ENCODE measurements around the gene SLC12A5.
"Not testable (repeated sequence)": the region's sequence is repeated elsewhere in the genome, so short reads cannot be mapped to it uniquely, and the experiment has no call there.

SLC12A5 gene

DNA sequence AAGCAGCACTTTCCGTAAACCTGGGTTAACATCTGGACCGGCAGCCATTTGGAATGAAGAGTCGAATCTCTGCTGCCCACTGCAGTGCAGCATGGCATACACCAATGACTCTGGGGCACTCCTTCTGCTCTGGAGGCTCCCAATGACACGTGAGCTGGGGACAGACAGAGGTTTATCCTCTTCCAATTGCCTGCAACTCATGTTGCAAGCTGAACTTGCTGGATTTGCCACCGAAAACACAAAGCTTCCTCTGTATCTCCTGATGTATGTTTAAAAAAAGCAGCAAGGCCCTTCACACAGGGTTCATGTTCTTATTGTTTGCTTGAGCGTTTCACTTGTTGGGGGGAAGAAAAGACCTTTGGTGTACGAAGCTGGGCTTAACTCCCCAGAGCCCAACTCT, 49.9 kb downstream of the SLC12A5 start:
- DNase-seq (ENCODE audit: low read depth), result no peak

DNA sequence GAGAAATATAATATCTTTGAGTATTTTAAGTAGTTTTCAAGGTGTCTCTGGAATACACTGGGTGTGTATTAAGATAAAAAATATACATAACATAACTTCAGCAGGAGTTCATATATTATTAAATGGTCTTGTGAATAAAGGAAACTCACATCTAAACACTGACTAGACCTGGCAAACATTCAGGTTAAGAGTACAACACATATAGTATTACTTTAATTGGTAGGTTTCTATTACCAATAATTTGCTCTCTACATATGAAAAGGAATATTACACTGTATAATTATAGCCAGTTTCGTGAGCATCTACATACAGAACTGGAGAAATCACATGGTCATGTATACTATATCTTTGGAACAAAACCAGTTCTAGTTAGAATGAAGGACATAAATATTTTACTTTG, 52.1 kb downstream of the SLC12A5 start:
- no peak for DNase-seq (ENCODE audit: low read depth)

DNA sequence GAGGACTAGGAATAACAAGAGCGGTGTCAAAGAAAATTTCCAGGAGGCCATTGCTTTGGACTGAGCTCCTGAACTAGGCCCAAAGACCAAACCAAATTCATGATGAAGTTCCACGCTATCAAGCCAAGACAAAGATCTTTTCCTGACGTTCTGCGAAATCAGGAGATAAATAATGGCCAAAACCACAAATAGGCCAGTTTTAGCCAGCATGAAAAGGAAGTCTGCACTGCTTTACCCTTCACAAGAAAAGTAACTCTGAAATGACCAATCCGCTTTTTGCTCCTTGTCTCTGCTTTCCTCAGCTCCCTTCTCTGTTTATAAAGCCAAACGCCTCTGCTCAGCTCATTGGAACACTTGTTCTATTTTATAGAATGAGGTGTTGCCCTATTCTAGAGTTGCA, 54.1 kb downstream of the SLC12A5 start:
- DNase-seq (ENCODE audit: low read depth), result no peak

- no peak for DNase-seq (ENCODE audit: low read depth)
These were observed 54.6 kb downstream of the SLC12A5 start for GRCh38 chr20:46083531-46084061.

GRCh38 chr20:46084805-46085178, 55.8 kb downstream of the SLC12A5 start:
- DNase-seq (ENCODE audit: low read depth), result no peak

DNA sequence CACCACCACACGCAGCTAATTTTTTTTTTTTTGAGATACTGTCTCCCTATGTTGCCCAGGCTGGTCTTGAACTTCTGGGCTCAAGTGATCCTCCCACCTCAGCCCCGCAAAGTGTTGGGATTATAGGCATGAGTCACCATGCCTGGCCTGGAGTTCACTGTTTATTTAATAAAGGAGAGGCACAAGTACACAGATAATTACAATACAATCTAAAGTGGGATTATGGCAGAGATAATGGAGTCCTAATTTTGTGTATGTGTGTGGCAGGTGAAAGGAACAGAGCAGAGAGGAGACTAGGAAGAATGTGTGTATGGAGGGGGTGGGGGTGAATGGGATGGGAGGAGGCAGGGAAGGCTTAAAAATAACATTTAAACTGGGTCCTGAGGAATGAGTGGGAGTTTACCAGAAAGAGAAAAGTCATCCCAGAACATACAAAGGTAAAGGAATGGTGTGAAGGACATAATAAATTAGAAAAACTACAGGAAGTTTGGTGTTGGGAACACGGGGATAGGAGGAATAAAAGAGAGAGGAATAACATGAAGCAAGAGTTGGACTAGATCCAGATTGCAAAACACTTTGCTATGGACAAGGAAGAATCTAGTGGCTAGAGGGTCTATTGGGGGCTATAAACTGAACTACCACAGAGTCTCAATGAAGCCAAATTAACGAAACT, 56.3 kb downstream of the SLC12A5 start:
- DNase-seq (ENCODE audit: low read depth), result no peak

DNA sequence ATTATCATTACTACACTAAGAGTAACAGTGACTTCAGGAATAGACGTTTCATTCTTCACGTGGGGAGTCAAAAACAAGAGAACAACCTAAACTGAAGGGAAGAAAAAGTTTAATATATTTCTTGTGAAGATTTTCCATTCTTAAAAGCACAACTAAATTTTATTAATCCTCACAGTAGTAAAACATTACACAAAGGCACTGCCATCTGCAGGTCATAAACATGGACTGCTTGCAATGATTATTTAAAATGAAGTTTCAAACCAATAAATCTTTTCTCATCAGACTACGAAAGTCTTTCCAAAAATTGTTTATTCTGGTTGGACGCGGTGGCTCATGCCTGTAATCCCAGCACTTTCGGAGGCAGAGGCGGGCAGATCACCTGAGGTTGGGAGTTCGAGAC, 58.1 kb downstream of the SLC12A5 start:
- DNase-seq (ENCODE audit: low read depth), result no peak

DNA sequence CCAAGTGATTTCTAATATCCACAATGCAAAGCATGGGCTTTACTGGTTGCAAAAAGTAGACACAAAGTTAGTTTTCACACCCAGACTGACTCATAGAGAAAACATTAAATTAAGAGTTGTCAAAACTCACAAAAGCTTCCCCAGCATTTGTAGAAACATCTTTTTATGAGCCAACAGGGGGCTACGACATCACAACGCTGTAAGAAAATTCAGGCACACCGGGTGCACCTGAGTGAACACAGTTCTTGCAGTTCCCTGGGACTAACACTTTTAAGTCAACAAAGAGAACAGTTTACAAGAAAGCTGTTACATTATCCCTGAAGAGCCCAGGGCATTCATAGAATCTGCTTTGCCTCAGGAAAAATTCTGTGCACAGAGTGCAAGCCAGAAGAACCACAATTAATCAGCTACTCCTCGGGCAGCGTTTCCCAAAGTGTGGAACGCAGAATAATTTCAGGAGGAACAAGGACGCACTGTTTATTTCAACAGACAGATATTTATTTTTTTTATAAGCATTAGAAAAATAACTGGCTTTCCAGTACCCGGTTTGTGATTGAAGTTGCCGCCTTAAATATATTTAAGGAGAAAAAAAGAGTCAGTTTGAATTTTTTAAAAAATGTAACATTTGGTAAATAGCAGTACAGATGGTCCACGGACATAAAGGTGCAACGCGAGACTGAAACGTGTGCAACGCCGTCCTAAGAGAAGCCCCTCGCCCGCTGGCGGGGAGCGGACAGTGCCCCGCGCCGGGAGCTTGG, 59.6 kb downstream of the SLC12A5 start:
- DNase-seq (ENCODE audit: low read depth), result no peak

DNA sequence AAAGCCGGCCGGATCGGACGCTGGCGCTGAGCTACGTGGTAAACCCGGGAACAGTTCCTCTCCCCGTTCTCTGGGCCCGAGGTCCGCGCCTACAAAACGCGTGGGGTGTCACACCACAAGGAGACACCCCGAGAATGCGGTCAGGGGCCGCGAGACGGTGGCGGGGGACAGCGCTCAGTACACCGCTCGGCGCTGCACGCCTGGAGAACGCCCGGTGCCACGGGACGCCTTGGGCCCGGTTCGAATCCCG, 60.1 kb downstream of the SLC12A5 start:
- DNase-seq (ENCODE audit: low read depth), result no peak

DNA sequence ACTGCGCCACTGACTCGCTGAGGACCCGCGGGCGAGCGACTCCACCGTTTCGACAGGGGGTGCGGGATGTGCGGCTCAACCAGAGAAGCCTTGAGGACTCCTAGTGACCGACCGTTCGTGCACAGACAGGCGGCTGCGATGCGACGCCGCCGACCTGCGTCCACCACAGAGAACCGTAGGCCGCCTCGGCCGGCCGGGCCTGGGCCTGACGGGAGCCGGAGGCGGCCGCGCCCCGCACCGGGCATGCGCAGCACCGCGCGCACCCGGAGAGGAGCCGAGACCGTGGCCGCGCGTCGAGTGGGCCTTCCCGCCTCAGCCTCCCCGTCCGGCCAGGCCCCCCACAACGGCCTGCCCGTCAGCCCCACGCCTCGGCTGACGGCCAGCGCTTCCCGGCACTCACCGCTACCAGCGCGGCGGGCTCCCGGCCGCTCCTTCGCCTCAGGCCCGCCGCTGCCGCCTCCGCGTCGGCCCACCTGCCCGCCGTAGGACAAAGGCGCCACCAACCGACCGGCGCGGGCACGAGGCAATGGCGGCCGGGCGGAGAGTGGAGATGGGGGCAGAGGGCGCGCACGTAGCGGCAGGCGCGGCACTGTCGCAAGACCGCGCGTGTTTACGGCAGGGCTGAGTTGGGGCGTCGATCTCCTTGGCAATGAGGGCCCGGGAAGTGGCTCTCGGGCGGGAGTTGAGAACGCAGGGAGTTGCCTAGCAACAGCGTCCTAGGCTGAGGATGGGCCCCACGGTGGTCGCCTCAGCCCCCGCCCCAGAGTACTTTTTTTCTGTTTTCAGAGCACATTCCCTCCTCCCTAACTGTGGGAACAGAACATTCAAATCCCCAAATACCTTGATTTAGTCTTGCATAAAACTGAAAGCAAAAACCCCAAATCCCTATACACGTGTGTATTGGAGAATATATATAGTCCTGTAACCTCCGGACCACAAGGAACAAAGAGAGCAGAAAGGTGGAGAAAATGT, 60.7 kb downstream of the SLC12A5 start, which contains the start of gene NCOA5:
TSS of gene NCOA5 (minus strand) at position 546 of the 972 bp plus-strand sequence. CDS start 10,538 bp downstream, outside the sequence.
- DNase-seq (ENCODE audit: low read depth), result peak; percentile 89

- DNase-seq (ENCODE audit: low read depth), result not testable (repeated sequence)
These were observed 62.9 kb downstream of the SLC12A5 start for GRCh38 chr20:46091622-46092535.

DNA sequence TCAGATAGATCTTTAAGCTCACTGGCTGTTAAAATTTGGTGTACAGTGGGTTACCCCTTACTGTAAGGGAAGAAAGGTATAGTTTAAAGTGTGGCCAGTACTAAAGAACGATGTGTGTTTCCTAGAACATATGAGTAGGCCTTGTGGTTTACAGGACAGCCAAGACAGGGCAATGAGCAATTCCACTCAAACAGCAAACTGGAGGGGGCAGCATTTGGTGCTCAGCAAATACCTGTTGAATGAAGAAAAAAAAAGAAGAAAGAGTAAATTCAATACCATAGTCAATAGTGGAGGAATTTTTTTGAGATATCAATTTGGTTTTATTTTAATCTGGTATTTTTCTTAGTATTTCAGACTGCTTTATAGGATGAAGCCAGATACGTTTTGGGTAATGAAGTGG, 64.5 kb downstream of the SLC12A5 start:
- no peak for DNase-seq (ENCODE audit: low read depth)

- no peak for DNase-seq (ENCODE audit: low read depth)
These were observed 70.7 kb downstream of the SLC12A5 start for GRCh38 chr20:46099491-46100287.

DNA sequence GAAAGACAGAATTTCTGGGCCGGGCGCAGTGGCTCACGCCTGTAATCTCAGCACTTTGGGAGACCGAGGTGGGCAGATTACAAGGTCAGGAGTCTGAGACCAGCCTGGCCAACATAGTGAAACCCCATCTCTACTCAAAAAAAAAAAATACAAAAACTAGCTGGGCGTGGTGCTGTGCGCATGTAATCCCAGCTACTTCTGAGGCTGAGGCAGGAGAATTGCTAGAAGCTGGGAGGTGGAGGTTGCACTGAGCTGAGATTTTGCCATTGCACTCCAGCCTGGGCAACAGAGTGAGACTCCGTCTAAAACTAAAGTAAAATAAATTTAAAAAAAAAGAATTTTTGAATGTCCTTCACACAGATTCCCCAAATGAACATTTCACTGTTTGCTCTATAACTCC, 71.4 kb downstream of the SLC12A5 start:
- DNase-seq (ENCODE audit: low read depth), result not testable (repeated sequence)

DNA sequence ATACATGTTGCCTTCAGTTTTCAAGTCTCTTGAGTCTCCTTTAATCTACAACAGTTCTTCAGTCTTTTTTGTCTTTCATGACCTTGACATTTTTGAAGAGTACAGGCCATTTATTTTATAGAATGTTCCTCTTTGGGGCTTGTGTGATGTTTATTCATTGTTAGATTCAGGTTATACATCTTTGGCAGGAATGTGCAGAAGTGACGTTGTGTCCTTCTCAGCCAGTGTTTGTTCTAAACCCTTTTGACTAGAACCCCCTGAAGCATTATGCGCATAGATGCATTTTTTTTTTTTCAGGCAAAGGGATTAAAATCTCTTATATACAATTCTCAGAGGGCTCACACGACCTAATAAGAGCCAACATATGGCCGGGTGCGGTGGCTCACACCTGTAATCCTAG, 72.0 kb downstream of the SLC12A5 start:
- no peak for DNase-seq (ENCODE audit: low read depth)

DNA sequence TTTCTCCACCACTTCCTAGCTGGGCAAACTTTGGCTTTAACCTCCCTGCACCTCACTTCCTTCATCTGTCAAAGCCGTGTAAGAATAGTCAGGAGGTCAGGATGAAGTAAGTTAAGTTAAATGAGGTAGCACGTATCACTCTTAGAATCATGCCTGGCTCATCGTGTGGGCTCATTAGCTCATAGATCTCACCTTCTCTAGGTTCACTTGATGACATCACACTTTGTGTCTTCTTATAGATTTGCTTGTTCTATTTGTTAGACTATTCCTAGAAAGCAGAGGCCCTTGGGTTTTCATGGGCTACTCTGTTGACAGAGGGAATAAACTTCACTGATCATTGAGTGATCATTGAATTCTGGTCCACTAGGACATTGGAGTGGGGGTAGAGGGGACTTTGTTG, 72.9 kb downstream of the SLC12A5 start:
- no peak for DNase-seq (ENCODE audit: low read depth)

DNA sequence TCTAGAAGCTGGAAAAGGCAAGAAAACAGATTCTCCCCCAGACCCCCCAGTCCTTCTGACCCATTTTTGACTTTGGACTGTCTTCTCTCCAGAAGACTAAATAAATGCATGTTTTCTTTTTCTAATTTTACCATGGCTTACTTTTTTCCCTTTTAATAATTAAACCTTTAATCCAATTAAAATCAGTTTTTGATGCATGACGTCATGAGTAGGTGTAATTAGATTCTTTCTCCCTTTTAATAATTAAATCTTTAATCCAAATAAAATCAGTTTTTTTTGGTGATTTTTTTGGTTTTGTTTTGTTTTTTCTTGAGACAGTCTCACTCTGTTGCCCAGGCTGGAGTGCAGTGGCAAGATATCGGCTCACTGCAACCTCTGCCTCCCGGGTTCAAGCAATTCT, 73.9 kb downstream of the SLC12A5 start:
- no peak for DNase-seq (ENCODE audit: low read depth)

- DNase-seq (ENCODE audit: low read depth), result no peak
These were observed 75.2 kb downstream of the SLC12A5 start for GRCh38 chr20:46104262-46104661.

DNA sequence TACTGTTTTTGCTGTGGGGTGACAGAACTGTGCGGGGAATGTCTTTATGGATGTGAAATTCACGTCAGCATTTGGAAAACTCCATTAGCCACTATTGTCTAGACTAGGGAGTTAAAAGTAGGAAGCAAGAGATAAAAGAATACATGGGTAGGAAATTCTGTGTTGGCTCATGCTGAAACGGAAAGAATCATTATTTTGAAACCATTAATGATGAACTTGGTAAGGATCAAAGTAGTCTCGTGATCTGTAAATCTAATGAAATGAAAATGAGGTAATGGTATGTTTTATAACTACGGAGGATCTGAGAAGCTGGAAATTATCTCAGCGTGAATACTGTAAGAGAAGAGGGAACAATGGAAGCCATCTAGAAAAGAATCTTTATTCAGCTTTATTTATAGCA, 78.0 kb downstream of the SLC12A5 start:
- no peak for DNase-seq (ENCODE audit: low read depth)

DNA sequence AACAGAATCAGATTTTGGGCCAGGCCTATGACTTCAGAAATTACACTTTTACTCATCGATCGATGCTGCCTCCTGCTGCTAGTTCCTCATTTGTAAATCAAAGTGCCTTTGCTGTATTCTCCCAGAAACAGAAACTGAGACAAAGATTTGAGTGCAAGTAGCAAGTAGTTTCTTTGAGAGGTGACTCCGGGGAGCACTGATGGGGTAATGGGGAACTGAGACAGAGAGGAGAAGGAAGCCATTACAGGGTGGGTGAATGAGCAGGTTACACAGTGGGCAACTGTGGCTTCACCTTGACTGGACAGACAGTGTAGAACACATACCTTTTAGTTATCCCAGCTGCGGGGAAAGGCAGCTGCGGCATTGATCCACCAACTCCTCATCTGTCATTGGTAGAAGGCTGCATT, 79.4 kb downstream of the SLC12A5 start:
- DNase-seq (ENCODE audit: low read depth), result no peak

DNA sequence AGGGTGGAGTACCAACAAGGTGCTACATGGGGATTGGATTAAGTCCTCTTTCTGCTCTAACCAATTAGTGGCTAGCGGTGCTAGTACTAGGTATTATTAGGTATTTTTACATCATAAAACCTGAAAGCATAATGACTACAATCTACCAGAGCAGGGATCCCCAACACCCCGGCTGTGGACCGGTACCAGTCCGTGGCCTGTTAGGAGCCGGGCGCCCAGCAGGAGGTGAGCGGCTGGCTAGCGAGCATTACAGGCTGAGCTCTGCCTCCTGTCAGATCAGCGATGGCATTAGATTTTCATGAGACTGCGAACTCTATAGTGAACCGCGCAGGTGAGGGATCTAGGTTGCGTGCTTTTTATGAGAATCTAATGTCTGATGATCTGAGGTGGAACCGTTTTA, 80.0 kb downstream of the SLC12A5 start:
- DNase-seq (ENCODE audit: low read depth), result no peak
